Measurements from ENCODE around the gene GALNT11.
A peak's percentile ranks its signal among the peaks of the same experiment; 100 is the strongest.
"Not testable (repeated sequence)": the region's sequence is repeated elsewhere in the genome, so short reads cannot be mapped to it uniquely, and the experiment has no call there.

The GALNT11 gene

GRCh38 chr7:152030059-152030458 is 4.6 kb downstream of the GALNT11 start:
- TF ChIP-seq CTCF (IDR thresholded peaks at IDR 0.05; ENCODE audit: borderline replicate concordance, insufficient read depth, low read depth, low read length): peak; percentile 45; the same call in 1 of the 2 replicates
- H3K4me3 ChIP-seq (ENCODE audit: low read depth, low read length): not testable (repeated sequence)

GRCh38 chr7:152030639-152031038 is 5.2 kb downstream of the GALNT11 start:
- H3K4me3 ChIP-seq (ENCODE audit: low read depth, low read length): not testable (repeated sequence)

DNA sequence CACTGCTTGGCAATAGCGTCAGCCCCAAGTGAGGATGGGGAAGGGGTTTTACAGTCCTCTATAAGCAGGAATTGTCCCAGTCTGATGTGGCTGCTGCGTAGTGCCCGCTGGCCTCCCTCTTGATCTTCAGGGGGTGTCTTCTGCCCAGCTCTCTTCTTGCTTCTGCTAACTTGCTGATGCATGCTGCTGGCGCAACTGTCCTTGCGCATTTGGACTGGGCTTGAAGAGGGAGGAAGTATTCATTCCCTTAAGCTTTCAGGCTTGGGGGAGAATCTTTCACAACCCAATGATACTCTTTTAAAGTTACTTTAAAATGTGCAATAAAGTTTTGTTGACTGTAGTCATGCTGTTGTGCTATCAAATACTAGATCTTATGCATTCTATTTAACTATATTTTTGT is 10.3 kb downstream of the GALNT11 start:
- TF ChIP-seq CTCF (IDR thresholded peaks at IDR 0.05; ENCODE audit: borderline replicate concordance, insufficient read depth, low read depth, low read length): no peak

GRCh38 chr7:152038410-152038809 is 12.9 kb downstream of the GALNT11 start:
- H3K4me3 ChIP-seq (ENCODE audit: low read depth, low read length): not testable (repeated sequence)

More for the DNA sequence above, 10.3 kb downstream of the GALNT11 start:
- no peak overlapping the region for H3K4me3 ChIP-seq (ENCODE audit: low read depth, low read length)

DNA sequence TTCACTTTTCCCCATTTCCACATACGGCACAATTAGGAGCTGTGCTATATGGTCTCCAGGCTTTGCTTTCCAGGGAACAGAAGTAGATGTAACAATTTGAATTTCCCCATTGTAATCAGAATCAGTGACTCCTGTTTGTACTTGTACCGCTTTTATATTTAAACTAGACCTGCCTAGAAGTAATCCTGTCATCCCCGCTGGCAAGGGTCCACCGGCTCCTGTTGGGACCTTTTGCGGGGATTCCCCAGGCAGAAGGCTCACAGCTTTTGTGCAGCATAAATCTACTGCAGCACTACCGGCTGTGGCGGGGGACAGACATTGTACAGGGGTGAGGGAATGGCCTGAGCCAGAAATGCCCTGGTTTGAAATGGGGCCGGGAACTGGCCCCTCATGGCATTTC is 17.6 kb downstream of the GALNT11 start:
- H3K4me3 ChIP-seq (ENCODE audit: low read depth, low read length): not testable (repeated sequence)

DNA sequence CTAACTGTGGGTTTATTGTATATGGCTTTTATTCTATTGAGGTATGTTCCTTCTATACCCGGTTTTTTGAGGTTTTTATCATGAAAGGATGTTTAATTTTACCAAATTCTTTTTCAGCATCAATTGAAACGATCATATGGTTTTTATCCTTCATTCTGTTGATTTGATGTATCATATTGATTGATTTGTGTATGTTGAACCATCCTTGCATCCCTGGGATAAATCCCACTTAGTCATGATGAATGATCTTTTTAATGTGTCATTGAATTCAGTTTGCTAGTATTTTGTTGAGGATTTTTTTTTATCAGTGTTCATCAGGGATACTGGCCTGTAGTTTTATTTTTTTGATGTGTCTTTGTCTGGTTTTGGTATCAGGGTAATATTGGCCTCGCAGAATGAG is 19.4 kb downstream of the GALNT11 start:
- H3K4me3 ChIP-seq (ENCODE audit: low read depth, low read length): not testable (repeated sequence)

DNA sequence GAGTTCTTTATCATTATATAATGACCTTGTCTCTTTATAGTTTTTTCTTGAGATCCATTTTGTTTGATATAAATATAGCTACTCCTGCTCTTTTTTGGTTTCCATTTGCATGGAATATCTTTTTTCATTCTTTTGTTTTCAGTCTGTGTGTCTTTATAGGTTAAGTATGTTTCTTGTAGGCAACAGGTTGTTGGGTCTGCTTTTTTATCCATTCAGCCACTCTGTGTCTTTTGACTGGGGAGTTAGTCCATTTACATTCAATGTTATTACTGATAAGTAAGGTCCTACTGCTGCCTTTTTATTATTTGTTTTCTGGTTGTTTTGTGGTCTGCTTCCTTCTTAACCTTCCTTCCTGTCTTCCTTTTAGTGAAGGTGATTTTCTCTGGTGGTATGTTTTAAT is 21.1 kb downstream of the GALNT11 start:
- no peak overlapping the region for H3K4me3 ChIP-seq (ENCODE audit: low read depth, low read length)
- no peak for TF ChIP-seq CTCF (IDR thresholded peaks at IDR 0.05; ENCODE audit: borderline replicate concordance, insufficient read depth, low read depth, low read length)

DNA sequence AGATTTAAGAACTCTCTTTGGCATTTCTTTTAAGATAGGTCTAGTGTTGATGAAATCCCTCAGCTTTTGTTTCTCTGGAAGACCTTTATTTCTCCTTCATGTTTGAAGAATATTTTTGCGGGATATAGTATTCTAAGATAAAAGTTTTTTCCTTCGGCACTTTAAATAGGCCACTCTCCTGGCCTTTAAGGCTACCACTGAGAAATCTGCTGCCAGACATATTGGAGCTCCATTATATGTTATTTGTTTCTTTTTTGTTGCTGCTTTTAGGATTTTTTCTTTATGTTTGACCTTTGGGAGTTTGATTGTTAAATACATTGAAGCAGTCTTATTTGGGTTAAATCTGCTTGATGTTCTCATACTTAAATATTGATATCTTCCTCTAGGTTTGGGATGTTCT is 22.6 kb downstream of the GALNT11 start:
- H3K4me3 ChIP-seq (ENCODE audit: low read depth, low read length): no peak overlapping the region
- no peak for TF ChIP-seq CTCF (IDR thresholded peaks at IDR 0.05; ENCODE audit: borderline replicate concordance, insufficient read depth, low read depth, low read length)

DNA sequence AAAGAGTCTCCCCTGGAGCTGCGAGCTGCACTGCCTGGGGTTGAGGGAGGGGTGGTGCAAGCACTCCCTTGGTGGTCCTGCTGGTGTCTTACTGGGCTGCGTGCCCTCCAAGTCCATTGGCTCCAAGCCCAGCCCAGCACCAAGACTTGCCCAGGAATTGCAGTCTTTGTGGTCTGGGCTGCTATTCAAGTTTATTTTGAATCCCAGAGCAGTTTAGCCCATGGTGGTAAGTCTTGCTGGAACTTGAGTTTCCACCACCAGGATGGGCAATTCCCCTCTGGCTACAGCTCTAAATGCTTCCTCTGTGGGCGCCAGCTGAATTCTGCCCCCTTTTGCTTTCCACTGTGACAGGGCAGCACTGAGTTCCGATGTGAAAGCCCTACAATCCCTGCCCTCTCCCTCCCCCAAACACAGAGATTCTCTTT is 25.1 kb downstream of the GALNT11 start:
- no peak overlapping the region for H3K4me3 ChIP-seq (ENCODE audit: low read depth, low read length)
- TF ChIP-seq CTCF (IDR thresholded peaks at IDR 0.05; ENCODE audit: borderline replicate concordance, insufficient read depth, low read depth, low read length): no peak

DNA sequence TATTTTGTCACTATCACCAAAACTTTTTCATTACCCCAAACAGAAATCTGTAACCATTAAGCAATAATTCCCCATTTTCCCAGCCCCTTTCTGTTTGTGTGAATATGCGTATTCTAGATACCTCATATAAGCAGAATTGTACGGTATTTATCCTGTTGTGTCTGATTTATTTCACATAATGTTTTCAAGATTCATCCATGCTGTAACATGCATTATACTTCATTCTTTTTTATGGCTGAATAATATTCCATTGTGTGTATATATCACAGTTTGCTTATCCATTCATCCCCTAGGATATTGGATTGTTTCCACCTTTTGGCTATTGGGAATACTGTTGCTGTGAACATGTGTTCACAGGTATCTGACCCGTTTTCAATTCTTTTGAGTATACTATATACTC is 26.5 kb downstream of the GALNT11 start:
- no peak for TF ChIP-seq CTCF (IDR thresholded peaks at IDR 0.05; ENCODE audit: borderline replicate concordance, insufficient read depth, low read depth, low read length)
- no peak overlapping the region for H3K4me3 ChIP-seq (ENCODE audit: low read depth, low read length)
